ENCODE data around the gene FREM1. TPM values are rescaled to one million over a fixed set of nuclear protein-coding genes. Genes with fewer than 3 reads are reported as not detected.

The FREM1 gene
- total RNA-seq, 1 donor from 2014 or later = 2.7 TPM

DNA sequence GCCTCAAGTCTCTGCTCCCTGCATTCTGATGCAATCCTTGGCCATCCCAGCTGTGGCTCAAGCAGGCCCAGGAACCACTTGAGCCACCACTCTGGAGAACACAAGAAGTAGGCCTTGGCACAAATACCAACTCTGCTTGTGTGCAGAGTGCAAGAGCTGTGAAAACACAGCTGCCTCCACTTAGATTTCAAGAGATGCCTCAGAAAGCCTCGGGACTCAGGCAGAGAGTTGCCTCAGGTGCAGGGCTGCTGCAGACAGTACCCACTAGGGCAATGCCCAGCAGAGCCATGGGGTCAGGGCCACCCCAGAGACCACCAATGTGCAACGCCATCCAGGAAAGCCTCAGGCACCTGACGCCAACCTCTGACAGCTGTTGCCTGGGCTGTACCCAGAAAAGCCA lies 82.4 kb downstream of the FREM1 start:
- DNase-seq (ENCODE audit: extremely low spot score in 2 of 2) = no peak
- H3K4me3 ChIP-seq = no peak overlapping the region
- H3K27me3 ChIP-seq = no peaks in the 10 kb centered on the region
- no peaks in the 10 kb centered on the region for H3K4me1 ChIP-seq
- H3K27ac ChIP-seq = no peak overlapping the region
- TF ChIP-seq, protein P1, sequence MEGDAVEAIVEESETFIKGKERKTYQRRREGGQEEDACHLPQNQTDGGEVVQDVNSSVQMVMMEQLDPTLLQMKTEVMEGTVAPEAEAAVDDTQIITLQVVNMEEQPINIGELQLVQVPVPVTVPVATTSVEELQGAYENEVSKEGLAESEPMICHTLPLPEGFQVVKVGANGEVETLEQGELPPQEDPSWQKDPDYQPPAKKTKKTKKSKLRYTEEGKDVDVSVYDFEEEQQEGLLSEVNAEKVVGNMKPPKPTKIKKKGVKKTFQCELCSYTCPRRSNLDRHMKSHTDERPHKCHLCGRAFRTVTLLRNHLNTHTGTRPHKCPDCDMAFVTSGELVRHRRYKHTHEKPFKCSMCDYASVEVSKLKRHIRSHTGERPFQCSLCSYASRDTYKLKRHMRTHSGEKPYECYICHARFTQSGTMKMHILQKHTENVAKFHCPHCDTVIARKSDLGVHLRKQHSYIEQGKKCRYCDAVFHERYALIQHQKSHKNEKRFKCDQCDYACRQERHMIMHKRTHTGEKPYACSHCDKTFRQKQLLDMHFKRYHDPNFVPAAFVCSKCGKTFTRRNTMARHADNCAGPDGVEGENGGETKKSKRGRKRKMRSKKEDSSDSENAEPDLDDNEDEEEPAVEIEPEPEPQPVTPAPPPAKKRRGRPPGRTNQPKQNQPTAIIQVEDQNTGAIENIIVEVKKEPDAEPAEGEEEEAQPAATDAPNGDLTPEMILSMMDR (IDR thresholded peaks at IDR 0.05) = no peak
- TF ChIP-seq POLR2A (IDR thresholded peaks at IDR 0.05) (no peak), POLR2AphosphoS5 (IDR thresholded peaks at IDR 0.05; ENCODE audit: insufficient read depth in 1 of 2, low read depth in 1 of 2) (no peak)
- no peaks in the 10 kb centered on the region for H3K36me3 ChIP-seq
- intact Hi-C loops (cut with DNase I) = no loop called here
- H3K9me3 ChIP-seq = no peaks in the 10 kb centered on the region

DNA sequence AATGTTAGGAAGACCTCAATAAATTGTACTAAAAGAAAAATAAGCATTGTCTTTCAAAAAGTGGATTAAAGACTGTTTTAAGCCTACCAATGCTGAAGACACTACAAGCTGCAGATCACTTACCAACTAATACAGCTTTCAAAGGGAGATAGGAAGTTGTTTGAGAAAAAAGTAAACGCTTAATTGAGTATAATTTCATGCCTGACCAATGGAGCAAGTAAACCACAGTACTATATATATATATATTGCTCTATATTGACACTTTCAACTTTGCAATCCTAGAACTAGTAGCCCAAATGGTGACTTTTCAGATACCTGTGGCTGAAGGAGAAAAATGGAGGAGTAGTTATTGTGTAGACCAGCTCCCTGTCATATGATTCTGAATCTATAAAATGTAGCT lies 85.7 kb downstream of the FREM1 start:
- Histone ChIP-seq H3K4me3 (no peak overlapping the region), H3K36me3 (no peaks in the 10 kb centered on the region), H3K27me3 (no peaks in the 10 kb centered on the region), H3K27ac (no peak overlapping the region), H3K9me3 (no peaks in the 10 kb centered on the region), H3K4me1 (no peaks in the 10 kb centered on the region)
- intact Hi-C loops (cut with DNase I) = no loop called here
- TF ChIP-seq, protein P1 (IDR thresholded peaks at IDR 0.05) = no peak
- TF ChIP-seq POLR2AphosphoS5 (IDR thresholded peaks at IDR 0.05; ENCODE audit: insufficient read depth in 1 of 2, low read depth in 1 of 2) = no peak
- TF ChIP-seq POLR2A (IDR thresholded peaks at IDR 0.05) = no peak
- no peak for DNase-seq (ENCODE audit: extremely low spot score in 2 of 2)

DNA sequence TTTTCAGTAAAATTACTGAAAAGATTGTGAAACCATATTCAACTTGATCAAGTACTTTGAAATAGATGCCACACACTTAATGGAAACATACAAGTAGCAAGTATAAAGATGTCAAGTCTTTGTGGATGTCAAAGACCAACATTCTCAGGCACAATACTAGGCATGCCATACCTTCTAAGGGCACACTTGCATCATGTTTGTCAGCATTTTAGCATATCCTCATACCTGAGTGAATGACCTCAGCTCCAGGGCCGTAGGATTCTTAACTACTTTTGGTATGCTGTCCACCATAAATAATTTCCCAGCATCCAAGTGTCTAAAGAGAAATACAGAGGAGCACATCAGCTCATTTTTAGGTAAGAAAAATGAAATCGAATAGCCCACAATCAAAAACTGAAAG lies 86.4 kb downstream of the FREM1 start:
- no peak overlapping the region for H3K4me3 ChIP-seq
- TF ChIP-seq POLR2AphosphoS5 (IDR thresholded peaks at IDR 0.05; ENCODE audit: insufficient read depth in 1 of 2, low read depth in 1 of 2) = no peak
- TF ChIP-seq, protein P1 (IDR thresholded peaks at IDR 0.05) = no peak

DNA sequence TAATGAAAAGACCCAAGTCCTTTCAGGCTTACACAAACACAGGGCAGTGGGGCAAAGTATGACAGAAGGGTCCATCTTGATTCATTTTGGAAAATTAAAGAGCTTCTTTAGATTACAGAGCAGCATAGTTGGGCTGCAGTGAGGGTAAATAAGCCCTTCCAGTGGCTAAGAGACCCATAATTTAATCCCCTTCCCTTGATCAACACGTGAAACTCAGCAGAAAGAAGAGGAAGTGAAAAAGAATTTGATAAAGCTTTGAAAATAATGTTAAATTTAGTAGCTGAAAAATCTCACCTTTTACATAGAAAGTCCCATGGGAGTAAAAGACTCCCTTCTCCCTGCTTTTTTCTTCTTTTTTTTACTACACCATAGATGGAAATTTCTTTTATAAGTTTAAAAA lies 87.6 kb downstream of the FREM1 start:
- Histone ChIP-seq H3K9me3 (no peaks in the 10 kb centered on the region), H3K4me3 (no peak overlapping the region), H3K36me3 (no peaks in the 10 kb centered on the region), H3K27ac (no peak overlapping the region), H3K27me3 (no peaks in the 10 kb centered on the region), H3K4me1 (no peaks in the 10 kb centered on the region)
- intact Hi-C loops (cut with DNase I) = no loop called here
- no peak for DNase-seq (ENCODE audit: extremely low spot score in 2 of 2)
- TF ChIP-seq, protein P1 (IDR thresholded peaks at IDR 0.05) = no peak
- no peak for TF ChIP-seq POLR2A (IDR thresholded peaks at IDR 0.05)
- no peak for TF ChIP-seq POLR2AphosphoS5 (IDR thresholded peaks at IDR 0.05; ENCODE audit: insufficient read depth in 1 of 2, low read depth in 1 of 2)

More for the DNA sequence above, 86.4 kb downstream of the FREM1 start:
- Histone ChIP-seq H3K27me3 (no peaks in the 10 kb centered on the region), H3K4me1 (no peaks in the 10 kb centered on the region), H3K9me3 (no peaks in the 10 kb centered on the region), H3K27ac (no peak overlapping the region), H3K36me3 (no peaks in the 10 kb centered on the region)
- DNase-seq (ENCODE audit: extremely low spot score in 2 of 2) = no peak
- intact Hi-C loops (cut with DNase I) = no loop called here

DNA sequence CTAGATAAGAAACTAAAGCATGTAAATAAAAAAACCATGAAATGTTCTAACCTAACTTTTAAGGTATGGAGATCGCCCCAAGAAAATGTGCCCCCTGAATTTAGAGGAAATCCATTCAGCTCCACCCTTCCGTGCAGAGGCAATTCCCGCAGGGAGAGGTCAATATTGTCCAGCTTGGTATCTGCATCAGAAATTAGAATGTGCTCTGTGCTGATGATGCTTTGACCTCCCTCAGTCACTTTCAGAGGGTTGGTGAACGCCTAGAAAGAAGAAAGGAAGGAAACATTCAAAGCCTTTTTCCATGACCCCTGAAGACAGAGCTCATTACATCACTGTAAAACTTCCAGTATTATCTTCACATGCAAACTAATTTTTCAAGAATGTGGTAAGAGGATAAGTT lies 91.0 kb downstream of the FREM1 start:
- no peak overlapping the region for H3K27ac ChIP-seq
- TF ChIP-seq POLR2AphosphoS5 (IDR thresholded peaks at IDR 0.05; ENCODE audit: insufficient read depth in 1 of 2, low read depth in 1 of 2) = no peak
- TF ChIP-seq, protein P1 (IDR thresholded peaks at IDR 0.05) = no peak
- H3K4me3 ChIP-seq = no peak overlapping the region
- H3K4me1 ChIP-seq = no peaks in the 10 kb centered on the region
- DNase-seq (ENCODE audit: extremely low spot score in 2 of 2) = no peak
- intact Hi-C loops (cut with DNase I) = no loop called here
- no peaks in the 10 kb centered on the region for H3K9me3 ChIP-seq
- no peaks in the 10 kb centered on the region for H3K36me3 ChIP-seq
- H3K27me3 ChIP-seq = no peaks in the 10 kb centered on the region
